ENCODE data around the gene SHOC2.

- TF ChIP-seq EP300 (IDR thresholded peaks at IDR 0.05; ENCODE audit: borderline replicate concordance in 1 of 2, low read depth in 2 of 2, low read length in 2 of 2) = no peak
- no peak for TF ChIP-seq CHD1 (IDR thresholded peaks at IDR 0.05; ENCODE audit: low read depth, low read length)
Observed at GRCh38 chr10:110994406-110995086, 75.1 kb downstream of the SHOC2 start.

All from H1 (cell line).